GM21825 (cell line): ENCODE data around the gene LRRFIP2.
"Not testable (repeated sequence)": the region's sequence is repeated elsewhere in the genome, so short reads cannot be mapped to it uniquely, and the experiment has no call there.

ENCODE experiments used
- ATAC-seq: cut with Tn5 transposase; IDR thresholded peaks from one replicate; pipeline ENCODE4 v1.9.1; 2021; ENCODE audit warnings: mild to moderate bottlenecking, moderate library complexity; ENCODE audit not compliant: unreplicated experiment

The LRRFIP2 gene

GRCh38 chr3:37075955-37076354 is 98.4 kb downstream of the LRRFIP2 start:
- no peak for ATAC-seq

- no peak for ATAC-seq
Measured at GRCh38 chr3:37074178-37074577, 100.2 kb downstream of the LRRFIP2 start.

GRCh38 chr3:37072892-37073291 is 101.5 kb downstream of the LRRFIP2 start:
- no peak for ATAC-seq

GRCh38 chr3:37071921-37072320 is 102.5 kb downstream of the LRRFIP2 start:
- ATAC-seq, result no peak

GRCh38 chr3:37068031-37068430 is 106.4 kb downstream of the LRRFIP2 start:
- no peak for ATAC-seq

- ATAC-seq, result no peak
Measured at GRCh38 chr3:37067577-37067976, 106.8 kb downstream of the LRRFIP2 start.

- no peak for ATAC-seq
Measured at GRCh38 chr3:37064747-37065146, 109.6 kb downstream of the LRRFIP2 start.

- no peak for ATAC-seq
Measured at GRCh38 chr3:37058117-37058516, 116.3 kb downstream of the LRRFIP2 start.

GRCh38 chr3:37056826-37057225 is 117.6 kb downstream of the LRRFIP2 start:
- no peak for ATAC-seq

GRCh38 chr3:37055077-37055476 is 119.3 kb downstream of the LRRFIP2 start:
- not testable (repeated sequence) for ATAC-seq

GRCh38 chr3:37054370-37054769 is 120.0 kb downstream of the LRRFIP2 start:
- ATAC-seq, result peak; percentile 82

- no peak for ATAC-seq
Measured at GRCh38 chr3:37053753-37054152, 120.6 kb downstream of the LRRFIP2 start.

- no peak for ATAC-seq
Measured at GRCh38 chr3:37053337-37053736, 121.0 kb downstream of the LRRFIP2 start.

GRCh38 chr3:37052860-37053259 is 121.5 kb downstream of the LRRFIP2 start:
- ATAC-seq, result no peak

- ATAC-seq, result no peak
Measured at GRCh38 chr3:37050282-37050681, 124.1 kb downstream of the LRRFIP2 start.

- not testable (repeated sequence) for ATAC-seq
Measured at GRCh38 chr3:37042712-37043111, 131.7 kb downstream of the LRRFIP2 start.

- no peak for ATAC-seq
Measured at GRCh38 chr3:37041546-37042195, 132.7 kb downstream of the LRRFIP2 start.

- ATAC-seq, result no peak
Measured at GRCh38 chr3:37040231-37040630, 134.2 kb downstream of the LRRFIP2 start.

GRCh38 chr3:37039161-37039846 is 135.1 kb downstream of the LRRFIP2 start:
- no peak for ATAC-seq

- no peak for ATAC-seq
Measured at GRCh38 chr3:37037352-37037751, 137.0 kb downstream of the LRRFIP2 start.

GRCh38 chr3:37032961-37033360 is 141.4 kb downstream of the LRRFIP2 start:
- ATAC-seq, result no peak

GRCh38 chr3:37031096-37031682 is 143.2 kb downstream of the LRRFIP2 start:
- ATAC-seq, result no peak
